GM18508 (cell line): ENCODE measurements around the gene CDH7.

Experiments used
- ATAC-seq: cut with Tn5 transposase; IDR thresholded peaks from one replicate; pipeline ENCODE4 v1.9.1; 2021; ENCODE audit warnings: moderate number of reproducible peaks; ENCODE audit not compliant: insufficient read depth, unreplicated experiment

The CDH7 gene

DNA sequence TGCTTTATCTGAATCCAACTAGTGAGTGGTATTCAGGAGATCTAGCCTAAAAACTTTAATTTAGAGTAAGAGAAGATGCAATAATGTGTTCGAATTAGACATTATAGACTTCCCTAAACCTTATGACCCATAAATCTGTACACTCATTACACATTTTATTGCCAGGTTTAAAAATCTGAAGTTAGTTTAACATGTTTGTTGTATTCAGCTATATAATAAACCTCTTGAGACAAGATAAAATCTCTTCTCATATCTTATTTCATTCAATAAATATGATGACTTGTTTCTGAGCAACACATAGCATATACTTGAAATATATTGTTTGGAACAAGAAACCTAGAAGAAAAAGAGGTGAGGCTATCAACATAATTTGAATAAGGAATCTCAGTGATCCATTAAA is 150.7 kb downstream of the CDH7 start:
- no peak for ATAC-seq

DNA sequence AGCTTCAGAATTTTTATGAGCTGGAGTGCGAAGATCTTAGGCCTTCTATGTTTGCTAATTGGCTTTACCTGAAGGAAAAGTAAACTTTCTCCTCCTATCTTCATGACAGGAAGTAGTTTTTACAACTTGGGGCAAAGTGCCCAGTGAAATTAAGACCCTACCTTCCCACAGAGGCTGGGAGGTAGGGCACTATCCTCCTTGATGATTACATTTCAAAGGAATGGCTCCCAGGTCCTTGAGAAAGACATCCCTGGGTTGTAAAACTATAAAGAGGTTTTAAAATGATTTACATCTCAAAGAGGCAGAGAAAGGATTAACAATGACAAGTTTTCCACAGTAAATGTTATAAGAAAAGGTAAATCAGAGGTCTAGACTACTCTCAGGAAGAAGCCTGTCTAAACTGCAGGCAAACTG is 155.8 kb downstream of the CDH7 start:
- no peak for ATAC-seq

DNA sequence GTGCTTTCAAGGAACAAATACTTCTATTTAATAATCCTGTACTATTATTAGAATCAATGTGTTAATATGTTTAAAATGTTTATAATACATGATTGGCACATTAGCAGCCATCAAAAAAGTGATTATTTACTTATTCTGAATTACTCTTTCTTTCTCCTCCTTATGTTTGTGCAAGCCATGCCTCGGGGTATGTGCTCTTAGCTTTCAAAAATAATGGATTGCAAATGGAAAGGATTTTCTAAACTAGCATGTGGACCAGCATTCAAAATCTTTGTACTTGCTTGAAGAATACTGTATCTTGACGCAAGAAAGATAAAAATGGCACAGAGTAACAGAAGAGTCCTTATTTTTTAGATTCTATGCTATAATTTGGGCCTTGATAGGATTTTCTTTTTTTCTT is 156.5 kb downstream of the CDH7 start:
- no peak for ATAC-seq

DNA sequence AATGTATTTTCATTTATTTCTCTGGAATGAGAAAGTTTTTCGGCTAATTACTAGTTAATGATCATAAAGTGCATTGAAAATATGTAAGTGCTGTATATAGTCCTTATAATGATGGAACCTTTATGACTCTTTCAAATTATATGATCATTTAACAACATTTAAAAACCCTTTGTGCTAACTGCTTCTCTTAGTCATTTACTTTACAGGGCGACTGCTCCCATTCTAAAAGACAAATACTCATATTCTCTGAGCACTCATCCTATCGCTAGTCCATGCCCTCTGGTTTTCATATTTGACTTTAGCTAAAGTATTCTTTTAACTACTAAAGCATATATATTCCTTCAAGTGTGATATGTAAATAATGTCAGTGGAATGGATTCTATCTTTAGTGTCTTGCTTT is 168.2 kb downstream of the CDH7 start:
- no peak for ATAC-seq

DNA sequence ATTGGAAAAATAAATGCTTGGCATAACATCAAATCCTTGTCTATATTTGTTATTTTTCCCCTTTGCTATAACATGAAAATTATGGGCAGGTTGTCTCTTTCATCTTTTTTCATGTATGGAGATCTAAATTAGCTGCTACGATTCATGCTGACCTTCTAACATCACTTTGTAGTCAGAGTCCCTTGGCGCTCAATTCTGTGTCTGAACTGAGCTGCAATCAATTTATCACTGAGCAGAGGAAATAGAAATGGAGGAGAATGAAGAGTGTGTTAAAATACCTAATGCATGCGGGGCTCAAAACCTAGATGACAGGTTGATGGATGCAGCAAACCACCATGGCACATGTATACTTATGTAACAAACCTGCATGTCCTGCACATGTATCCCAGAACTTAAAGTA is 168.9 kb downstream of the CDH7 start:
- no peak for ATAC-seq

DNA sequence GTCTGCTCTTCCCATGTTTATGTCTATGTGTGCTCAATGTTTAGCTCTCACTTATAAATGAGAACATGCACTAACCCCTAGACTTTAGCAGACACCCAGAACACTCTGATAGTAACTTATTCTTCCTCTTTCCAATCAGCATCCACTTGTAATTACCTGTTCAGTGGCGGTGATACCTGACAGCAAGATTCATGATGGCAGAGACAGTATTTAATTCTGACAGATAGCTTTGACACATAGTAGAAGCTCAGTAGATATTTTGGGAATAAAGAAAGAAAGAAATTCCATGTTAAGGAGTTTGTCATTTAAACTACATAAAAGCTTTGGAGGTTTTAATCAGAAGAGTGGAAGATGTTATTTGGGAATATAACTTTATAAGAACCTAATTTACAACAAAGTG is 171.3 kb downstream of the CDH7 start:
- ATAC-seq: no peak

DNA sequence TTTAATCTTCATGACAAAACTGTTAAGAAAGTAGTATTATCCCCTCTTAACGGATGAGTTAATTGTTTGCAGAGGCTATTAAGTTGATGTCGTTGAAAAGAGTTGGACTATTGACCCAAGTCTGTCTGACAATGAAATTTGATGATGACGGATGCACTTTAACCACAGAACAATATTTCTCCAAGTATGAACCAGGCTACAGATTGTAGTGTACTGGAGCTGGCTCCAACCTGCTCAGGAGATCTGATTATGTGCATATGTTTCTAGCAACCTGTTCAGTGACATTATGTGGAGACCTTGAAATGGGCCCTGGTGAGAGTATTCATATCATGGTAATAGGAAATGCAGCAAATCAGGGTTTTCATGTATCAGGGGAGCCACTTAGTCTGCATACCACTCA is 174.1 kb downstream of the CDH7 start:
- ATAC-seq: no peak

DNA sequence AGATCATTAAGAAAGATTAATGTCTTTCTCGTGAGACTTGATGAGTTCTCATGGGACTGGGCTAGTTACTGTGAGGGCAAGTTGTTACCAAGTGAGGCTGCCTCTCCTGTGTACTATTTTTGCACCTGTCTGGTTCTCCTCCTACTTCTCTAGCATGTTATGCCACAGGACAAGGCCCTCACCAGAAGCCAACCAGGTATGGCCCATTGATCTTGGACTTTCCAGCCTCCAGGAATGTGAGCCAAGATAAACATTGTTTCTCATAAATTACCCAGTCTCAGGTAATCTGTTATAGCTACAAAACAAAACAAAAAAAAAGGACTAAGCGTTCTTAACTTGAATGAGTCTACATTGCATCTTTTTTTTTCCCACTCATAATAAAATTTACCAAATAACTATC is 184.1 kb downstream of the CDH7 start:
- no peak for ATAC-seq

DNA sequence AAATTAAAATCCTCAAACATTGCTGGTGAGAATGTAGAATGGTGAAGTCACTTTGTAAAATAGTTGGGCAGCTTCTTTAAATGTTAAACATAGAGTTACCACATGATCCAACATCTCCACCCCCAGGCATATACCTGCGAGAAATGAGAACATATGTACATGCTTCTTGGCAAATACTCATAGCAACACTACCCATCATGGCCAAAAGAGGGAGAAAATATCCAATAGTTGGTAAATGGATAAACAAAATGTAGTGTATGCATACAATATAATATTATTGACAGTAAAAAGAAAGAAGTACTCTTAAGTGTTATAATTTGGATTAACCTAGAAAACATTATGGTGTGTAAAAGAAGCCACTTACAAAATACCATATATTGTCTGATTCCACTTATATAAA is 185.9 kb downstream of the CDH7 start:
- no peak for ATAC-seq

DNA sequence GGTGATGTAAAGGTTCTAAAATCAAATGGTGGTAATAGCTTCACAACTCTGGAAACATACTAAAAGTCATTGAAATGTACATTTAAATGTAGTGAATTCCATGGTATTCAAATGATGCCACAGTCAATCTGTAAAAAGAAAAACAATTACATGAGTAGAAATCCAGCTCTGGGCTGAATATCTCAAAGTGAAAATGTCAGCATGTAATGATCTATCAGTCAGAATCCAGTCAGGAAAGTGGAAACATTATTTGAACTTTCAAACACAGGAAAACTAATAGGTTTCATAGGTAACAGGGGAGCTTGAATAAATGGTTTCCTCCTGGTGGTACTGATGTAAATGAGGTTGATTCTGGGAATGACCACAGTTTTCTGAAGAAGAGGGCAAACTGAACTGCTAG is 186.4 kb downstream of the CDH7 start:
- no peak for ATAC-seq

DNA sequence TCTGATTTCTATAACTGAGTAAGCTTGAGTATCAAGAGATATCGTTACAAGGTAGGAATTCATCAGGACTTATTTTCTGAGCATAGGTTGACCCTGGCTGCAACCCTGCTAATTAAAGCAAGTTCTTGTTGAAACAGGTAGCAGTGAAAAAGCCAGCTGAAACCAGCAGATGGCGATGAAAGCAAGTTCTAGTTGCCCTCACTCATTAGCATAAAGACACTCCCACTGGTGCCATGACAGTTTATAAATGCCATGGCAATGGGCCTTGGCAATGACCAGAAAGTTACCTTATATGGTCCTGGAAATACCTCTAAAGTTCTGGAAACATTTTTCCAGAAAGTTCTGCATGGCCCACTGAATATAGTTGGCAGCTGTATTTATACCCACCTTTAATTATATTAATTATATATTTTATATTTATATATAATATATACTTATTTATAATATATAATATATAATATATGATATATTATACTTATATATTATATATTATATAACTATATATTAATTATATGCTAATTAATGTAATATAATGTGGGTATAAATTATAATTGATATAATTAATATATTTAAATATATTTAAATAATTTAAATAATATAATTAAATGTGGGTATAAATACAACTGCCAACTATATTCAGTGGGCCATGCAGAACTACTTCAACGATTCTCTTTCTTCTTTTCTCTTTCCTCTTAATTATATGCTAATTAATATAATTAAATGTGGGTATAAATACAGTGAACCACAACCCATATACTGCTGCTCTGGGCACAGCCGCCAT is 188.0 kb downstream of the CDH7 start:
- ATAC-seq: peak; percentile 80
